ENCODE results near the gene EEFSEC. TPM values are rescaled to one million over a fixed set of nuclear protein-coding genes. Genes with fewer than 3 reads are reported as not detected.

EEFSEC gene
- total RNA-seq, 1 experiment from 2014 or later, result 9.5 TPM

DNA sequence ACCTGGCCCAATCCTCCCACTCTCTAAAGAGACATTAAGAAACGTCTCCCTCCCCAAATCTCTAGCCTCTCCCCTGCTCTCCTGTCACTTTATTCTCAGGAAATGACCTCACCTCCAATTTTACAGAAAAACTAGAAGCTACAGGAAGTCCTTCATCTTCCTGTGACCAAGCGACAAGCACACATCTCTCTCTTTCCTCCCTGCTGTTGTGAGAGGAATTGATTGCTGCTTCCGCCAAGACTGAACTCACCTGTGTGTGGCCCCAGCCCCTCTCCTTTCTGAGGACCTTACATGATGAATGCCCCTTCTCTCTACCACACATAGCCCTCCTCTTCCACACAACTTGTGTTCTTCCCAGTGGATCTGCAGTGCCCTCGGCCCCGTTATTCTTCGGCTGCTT lies 295.2 kb downstream of the EEFSEC start:
- Mint-ChIP-seq H3K36me3 (ENCODE audit: insufficient read depth in 1 of 3, low read depth in 3 of 3) (no peaks in the 10 kb centered on the region; a peak in 1 of 7 replicates), H3K9me3 (peaks cover 5 to 12% of the 10 kb centered on the region in 2 experiments), H3K27me3 (ENCODE audit: low read depth) (peaks cover 82% of the 10 kb centered on the region), H3K4me3 (no peak overlapping the region), H3K27ac (no peak overlapping the region), H3K4me1 (peaks cover 4 to 5% of the 10 kb centered on the region in 2 experiments)
- no peak overlapping the region for H2BK15ac ChIP-seq (ENCODE audit: low read depth, low read length)
- no peak overlapping the region; the same call in 1 of the 2 replicates for H3K14ac ChIP-seq (ENCODE audit: insufficient read depth, low read length)
- H2BK20ac ChIP-seq (ENCODE audit: low read depth, low read length, poor library complexity, severe bottlenecking), result no peak overlapping the region
- no peaks in the 10 kb centered on the region for H3K23me2 ChIP-seq (ENCODE audit: insufficient read length, low read depth, low read length, poor library complexity, severe bottlenecking)
- no peak overlapping the region for H3K56ac ChIP-seq (ENCODE audit: insufficient read length, low read depth, low read length)
- H4K5ac ChIP-seq (ENCODE audit: insufficient read length, low read depth, low read length), result no peak overlapping the region
- no peak overlapping the region for H2AK5ac ChIP-seq (ENCODE audit: insufficient read length, low read length)
- H2BK120ac ChIP-seq (ENCODE audit: low read depth, low read length, poor library complexity, severe bottlenecking), result no peak overlapping the region
- H3K4me1 ChIP-seq (ENCODE audit: insufficient read depth, low read length), result no peaks in the 10 kb centered on the region
- H3K79me1 ChIP-seq (ENCODE audit: insufficient read depth, low read depth, low read length, poor library complexity, severe bottlenecking), result no peaks in the 10 kb centered on the region
- H2BK5ac ChIP-seq (ENCODE audit: insufficient read length, low read length), result no peak overlapping the region
- H3K18ac ChIP-seq (ENCODE audit: insufficient read length, low read depth, low read length), result no peak overlapping the region
- no peak overlapping the region for H3K4ac ChIP-seq (ENCODE audit: low read depth, low read length)
- no peaks in the 10 kb centered on the region for H3K79me2 ChIP-seq (ENCODE audit: insufficient read depth, low read length)
- H4K8ac ChIP-seq (replicated peaks; ENCODE audit: insufficient read length, low read depth, low read length), result no peak overlapping the region
- H2AFZ ChIP-seq (ENCODE audit: low read length), result no peak overlapping the region
- H3K4me2 ChIP-seq (ENCODE audit: insufficient read depth, insufficient read length, low read length), result no peak overlapping the region
- no peaks in the 10 kb centered on the region for H3K9me3 ChIP-seq (ENCODE audit: control insufficient read depth, low read depth, low read length)
- H4K20me1 ChIP-seq (ENCODE audit: control insufficient read depth, insufficient read depth, insufficient read length), result peaks cover 2% of the 10 kb centered on the region
- no peak overlapping the region for H3K23ac ChIP-seq (ENCODE audit: insufficient read length, low read depth, low read length)
- no peak for DNase-seq
- no peak overlapping the region for H3K9ac ChIP-seq (ENCODE audit: extremely low read depth, insufficient read length, low read length)
- WGBS (ENCODE audit: extremely low coverage, insufficient read length, low lambda C conversion rate), result no CpG with 5 or more reads among the region's 6 CpGs
- H3T11ph ChIP-seq (ENCODE audit: low read length), result no peak overlapping the region
- no peak overlapping the region for H4K91ac ChIP-seq (ENCODE audit: insufficient read length, low read depth, low read length)
- no peaks in the 10 kb centered on the region; the same call in 1 of the 2 replicates for H3K27me3 ChIP-seq (ENCODE audit: insufficient read depth, low read length)
- no peak overlapping the region for H3K27ac ChIP-seq (ENCODE audit: insufficient read length, low read depth, low read length)
- TF ChIP-seq, protein P1, sequence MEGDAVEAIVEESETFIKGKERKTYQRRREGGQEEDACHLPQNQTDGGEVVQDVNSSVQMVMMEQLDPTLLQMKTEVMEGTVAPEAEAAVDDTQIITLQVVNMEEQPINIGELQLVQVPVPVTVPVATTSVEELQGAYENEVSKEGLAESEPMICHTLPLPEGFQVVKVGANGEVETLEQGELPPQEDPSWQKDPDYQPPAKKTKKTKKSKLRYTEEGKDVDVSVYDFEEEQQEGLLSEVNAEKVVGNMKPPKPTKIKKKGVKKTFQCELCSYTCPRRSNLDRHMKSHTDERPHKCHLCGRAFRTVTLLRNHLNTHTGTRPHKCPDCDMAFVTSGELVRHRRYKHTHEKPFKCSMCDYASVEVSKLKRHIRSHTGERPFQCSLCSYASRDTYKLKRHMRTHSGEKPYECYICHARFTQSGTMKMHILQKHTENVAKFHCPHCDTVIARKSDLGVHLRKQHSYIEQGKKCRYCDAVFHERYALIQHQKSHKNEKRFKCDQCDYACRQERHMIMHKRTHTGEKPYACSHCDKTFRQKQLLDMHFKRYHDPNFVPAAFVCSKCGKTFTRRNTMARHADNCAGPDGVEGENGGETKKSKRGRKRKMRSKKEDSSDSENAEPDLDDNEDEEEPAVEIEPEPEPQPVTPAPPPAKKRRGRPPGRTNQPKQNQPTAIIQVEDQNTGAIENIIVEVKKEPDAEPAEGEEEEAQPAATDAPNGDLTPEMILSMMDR (conservative IDR thresholded peaks at IDR 0.05), result no peak
- no peak overlapping the region for H2BK12ac ChIP-seq (ENCODE audit: insufficient read length, low read depth, low read length)
